CD14-positive monocyte (primary cell): ENCODE results near the gene CHRNB2. TPM values are rescaled to one million over a fixed set of nuclear protein-coding genes. Genes with fewer than 3 reads are reported as not detected.

Source experiments
- DNase-seq, 3 donors: peaks; one replicate each; pipeline ENCODE4 v3.0.0-alpha.2; 2011 to 2022
- H2AFZ ChIP-seq: 2 replicates; pipeline ENCODE4 v1.6.0; 2012; ENCODE audit warnings: mild to moderate bottlenecking, low read depth, low read length, inconsistent platforms; ENCODE audit not compliant: insufficient read depth, poor library complexity, severe bottlenecking
- H3K27ac ChIP-seq, 2 donors: 1 replicate in 1 of 2; 2 replicates in 1 of 2; pipeline ENCODE4 v1.5.1; 2012 to 2013; ENCODE audit warnings: low read length in 2 of 2, control low read depth in 1 of 2, inconsistent platforms in 1 of 2, low read depth in 1 of 2, mild to moderate bottlenecking in 1 of 2
- H3K27me3 ChIP-seq, 2 donors: one replicate each; pipeline versions ENCODE4 v1.6.0 to v1.6.1; 2011 to 2013; ENCODE audit warnings: low read length in 2 of 2; ENCODE audit not compliant: control insufficient read depth in 2 of 2, insufficient read depth in 2 of 2
- H3K36me3 ChIP-seq, 2 donors: replicated peaks in 1 of 2; 1 replicate in 1 of 2; 2 replicates in 1 of 2; pipeline versions ENCODE4 v1.5.1 to v1.6.1; 2012 to 2013; ENCODE audit warnings: low read length in 2 of 2, control low read depth in 1 of 2, inconsistent platforms in 1 of 2, mild to moderate bottlenecking in 1 of 2; ENCODE audit not compliant: insufficient read depth in 2 of 2, control insufficient read depth in 1 of 2
- H3K4me1 ChIP-seq, 2 donors: 1 replicate in 1 of 2; 2 replicates in 1 of 2; pipeline versions ENCODE4 v1.5.1 to v1.6.1; 2012 to 2013; ENCODE audit warnings: low read length in 2 of 2, control low read depth in 1 of 2, inconsistent platforms in 1 of 2, mild to moderate bottlenecking in 1 of 2, moderate library complexity in 1 of 2; ENCODE audit not compliant: insufficient read depth in 2 of 2, control insufficient read depth in 1 of 2
- H3K4me2 ChIP-seq: replicated peaks from 2 replicates; pipeline ENCODE3; 2012; ENCODE audit warnings: low read length, moderate library complexity, mild to moderate bottlenecking; ENCODE audit not compliant: poor library complexity, severe bottlenecking; ENCODE audit errors: extremely low read depth
- H3K4me3 ChIP-seq, 3 experiments: fragments of 200-600 bp in 1 of 3; sonication (generic) in 1 of 3; replicated peaks in 1 of 3; 1 replicate in 2 of 3; 2 replicates in 1 of 3; pipeline ENCODE4 v1.5.1; 2011 to 2013; ENCODE audit warnings: low read length in 3 of 3, mild to moderate bottlenecking in 3 of 3, control low read depth in 2 of 3, low read depth in 2 of 3, inconsistent platforms in 1 of 3, moderate library complexity in 1 of 3
- H3K79me2 ChIP-seq: 2 replicates; pipeline ENCODE4 v1.6.0; 2012; ENCODE audit warnings: mild to moderate bottlenecking, control low read depth, inconsistent platforms, low read length, moderate library complexity; ENCODE audit not compliant: insufficient read depth
- H3K9ac ChIP-seq: 2 replicates; pipeline ENCODE4 v1.6.0; 2017; ENCODE audit warnings: low read length, mild to moderate bottlenecking; ENCODE audit not compliant: insufficient read depth, poor library complexity, severe bottlenecking
- H3K9me3 ChIP-seq, 2 donors: replicated peaks in 1 of 2; 1 replicate in 1 of 2; 2 replicates in 1 of 2; pipeline versions ENCODE4 v1.5.1 to v1.6.1; 2012 to 2013; ENCODE audit warnings: low read length in 2 of 2, control low read depth in 1 of 2; ENCODE audit not compliant: control insufficient read depth in 1 of 2, insufficient read depth in 1 of 2
- H4K20me1 ChIP-seq: 2 replicates; pipeline ENCODE4 v1.6.0; 2012; ENCODE audit warnings: mild to moderate bottlenecking, low read length, control low read depth, moderate library complexity; ENCODE audit not compliant: insufficient read depth
- H3K27ac Mint-ChIP-seq, 7 donors: one replicate each; pipeline ENCODE4 v1.8.0; 2020; ENCODE audit warnings: mild to moderate bottlenecking in 7 of 7, mixed read lengths in 7 of 7, moderate library complexity in 6 of 7, inconsistent platforms in 2 of 7
- H3K27me3 Mint-ChIP-seq, 3 donors: one replicate each; pipeline ENCODE4 v1.8.0; 2021 to 2022; ENCODE audit warnings: low read depth in 3 of 3, mild to moderate bottlenecking in 3 of 3, mixed read lengths in 3 of 3, moderate library complexity in 3 of 3, inconsistent platforms in 1 of 3
- H3K36me3 Mint-ChIP-seq, 2 donors: one replicate each; pipeline ENCODE4 v1.8.0; 2020; ENCODE audit warnings: mixed read lengths in 2 of 2, inconsistent platforms in 1 of 2, mild to moderate bottlenecking in 1 of 2
- H3K4me1 Mint-ChIP-seq: one replicate; pipeline ENCODE4 v1.8.0; 2020; ENCODE audit warnings: mild to moderate bottlenecking, mixed read lengths
- H3K4me3 Mint-ChIP-seq, 2 donors: one replicate each; pipeline ENCODE4 v1.8.0; 2020; ENCODE audit warnings: mild to moderate bottlenecking in 2 of 2, mixed read lengths in 2 of 2, moderate library complexity in 1 of 2
- H3K9me3 Mint-ChIP-seq, 7 donors: one replicate each; pipeline ENCODE4 v1.8.0; 2020 to 2022; ENCODE audit warnings: mixed read lengths in 7 of 7, mild to moderate bottlenecking in 6 of 7, moderate library complexity in 6 of 7, inconsistent platforms in 2 of 7
- WGBS: methylation state at CpG from one replicate; pipeline ENCODE4 v1.1.5; 2013; ENCODE audit warnings: missing lambda C conversion rate; ENCODE audit not compliant: insufficient coverage; 5-methylcytosine and 5-hydroxymethylcytosine counted together
- intact Hi-C, 2 donors: fragments of 100-400 bp; cut with micrococcal nuclease; formaldehyde crosslinking; loops; one replicate each; pipeline versions ENCODE4 v1.15.0 to v1.15.1; 2023
- polyA plus RNA-seq, 3 donors: library from polyadenylated mRNA; depleted of rRNA in 1 of 3; unstranded in 2 of 3; stranded (reverse) in 1 of 3; fragments of 300-500 nt in 2 of 3; fragments of >200 nt in 1 of 3; fragmentation: Illumina TruSeq in 2 of 3; gene quantifications; 1 replicate in 2 of 3; 2 replicates in 1 of 3; pipeline ENCODE4 v1.2.3, GENCODE V29; 2012 to 2021
- TF ChIP-seq, protein P1 (sequence below): fragments of 200-600 bp; IDR thresholded peaks from one replicate; pipeline ENCODE4 v1.8.0; 2022; ENCODE audit warnings: antibody characterized with exemption, mild to moderate bottlenecking

Gene CHRNB2
- polyA plus RNA-seq, 3 donors = 0.05 TPM; not detected in 2

DNA sequence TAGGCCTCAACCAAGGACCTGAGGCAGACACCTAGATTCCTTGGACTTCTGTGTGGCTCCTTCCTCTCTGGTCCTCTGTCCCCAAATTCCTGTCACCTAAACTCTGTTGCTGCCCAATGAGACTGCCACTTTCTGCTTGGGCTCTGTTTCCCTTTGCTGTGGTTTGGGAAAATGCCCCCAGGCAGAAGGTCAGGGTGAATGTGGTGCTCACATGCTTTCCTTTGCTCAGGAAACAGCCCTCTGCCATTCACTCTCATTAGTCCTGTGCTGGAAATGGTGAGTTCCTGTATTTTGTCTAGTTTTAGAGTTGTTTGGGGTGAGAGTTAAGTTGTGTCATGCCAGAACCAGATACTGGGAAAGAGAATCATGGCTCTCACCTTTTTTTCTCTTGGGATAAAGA is 42.7 kb upstream of the CHRNB2 start:
- Mint-ChIP-seq H3K27ac (no peak overlapping the region), H3K4me1 (peaks cover 2% of the 10 kb centered on the region), H3K4me3 (no peak overlapping the region), H3K9me3 (no peaks in the 10 kb centered on the region), H3K27me3 (peaks cover 0 to 3% (median 0%) of the 10 kb centered on the region in 3 donors), H3K36me3 (no peaks in the 10 kb centered on the region)
- no peak overlapping the region for H3K4me2 ChIP-seq
- H3K36me3 ChIP-seq = no peaks in the 10 kb centered on the region
- H2AFZ ChIP-seq = no peak overlapping the region
- intact Hi-C loops = no loop called here
- no peaks in the 10 kb centered on the region for H3K27me3 ChIP-seq
- no peaks in the 10 kb centered on the region for H3K79me2 ChIP-seq
- no peaks in the 10 kb centered on the region for H3K4me1 ChIP-seq
- no peak overlapping the region for H3K27ac ChIP-seq
- H3K4me3 ChIP-seq = no peak overlapping the region
- TF ChIP-seq, protein P1, sequence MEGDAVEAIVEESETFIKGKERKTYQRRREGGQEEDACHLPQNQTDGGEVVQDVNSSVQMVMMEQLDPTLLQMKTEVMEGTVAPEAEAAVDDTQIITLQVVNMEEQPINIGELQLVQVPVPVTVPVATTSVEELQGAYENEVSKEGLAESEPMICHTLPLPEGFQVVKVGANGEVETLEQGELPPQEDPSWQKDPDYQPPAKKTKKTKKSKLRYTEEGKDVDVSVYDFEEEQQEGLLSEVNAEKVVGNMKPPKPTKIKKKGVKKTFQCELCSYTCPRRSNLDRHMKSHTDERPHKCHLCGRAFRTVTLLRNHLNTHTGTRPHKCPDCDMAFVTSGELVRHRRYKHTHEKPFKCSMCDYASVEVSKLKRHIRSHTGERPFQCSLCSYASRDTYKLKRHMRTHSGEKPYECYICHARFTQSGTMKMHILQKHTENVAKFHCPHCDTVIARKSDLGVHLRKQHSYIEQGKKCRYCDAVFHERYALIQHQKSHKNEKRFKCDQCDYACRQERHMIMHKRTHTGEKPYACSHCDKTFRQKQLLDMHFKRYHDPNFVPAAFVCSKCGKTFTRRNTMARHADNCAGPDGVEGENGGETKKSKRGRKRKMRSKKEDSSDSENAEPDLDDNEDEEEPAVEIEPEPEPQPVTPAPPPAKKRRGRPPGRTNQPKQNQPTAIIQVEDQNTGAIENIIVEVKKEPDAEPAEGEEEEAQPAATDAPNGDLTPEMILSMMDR = no peak
- no peak for DNase-seq
- H3K9me3 ChIP-seq = no peaks in the 10 kb centered on the region
- no peaks in the 10 kb centered on the region for H4K20me1 ChIP-seq
- H3K9ac ChIP-seq = no peak overlapping the region

DNA sequence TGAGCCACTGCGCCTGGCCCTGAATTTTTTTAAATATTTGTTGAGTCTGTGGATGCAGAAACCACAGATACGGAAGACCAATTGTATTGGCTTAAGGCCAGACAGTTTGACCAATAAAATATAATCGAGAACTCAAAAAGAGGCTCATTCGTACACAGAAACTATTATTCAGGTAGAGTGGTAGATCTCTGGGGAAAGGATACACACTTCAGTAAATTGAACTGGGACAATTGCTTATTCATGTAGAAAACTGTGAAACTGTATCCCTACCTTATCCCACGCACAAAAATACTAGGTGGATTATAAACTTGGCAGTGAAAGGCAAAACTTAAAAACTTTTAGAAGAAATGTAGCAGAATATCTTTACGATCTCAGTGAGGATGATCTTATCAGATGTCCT is 40.4 kb upstream of the CHRNB2 start:
- no peaks in the 10 kb centered on the region for H3K4me1 Mint-ChIP-seq
- peaks cover 0 to 2% (median 1%) of the 10 kb centered on the region in 3 donors for H3K27me3 Mint-ChIP-seq
- Histone ChIP-seq H3K4me2 (no peak overlapping the region), H3K4me1 (no peaks in the 10 kb centered on the region), H3K36me3 (no peaks in the 10 kb centered on the region), H3K27me3 (no peaks in the 10 kb centered on the region), H3K9ac (no peak overlapping the region), H3K4me3 (no peak overlapping the region), H3K27ac (no peak overlapping the region), H4K20me1 (no peaks in the 10 kb centered on the region), H2AFZ (no peak overlapping the region), H3K79me2 (no peaks in the 10 kb centered on the region), H3K9me3 (no peaks in the 10 kb centered on the region)
- H3K9me3 Mint-ChIP-seq = peaks cover 0 to 6% (median 4%) of the 10 kb centered on the region in 7 donors
- no peak overlapping the region for H3K27ac Mint-ChIP-seq
- TF ChIP-seq, protein P1 = no peak
- no peak overlapping the region for H3K4me3 Mint-ChIP-seq
- no CpG with 5 or more reads among the region's 6 CpGs for WGBS
- no peaks in the 10 kb centered on the region for H3K36me3 Mint-ChIP-seq
- no peak for DNase-seq
- intact Hi-C loops = no loop called here
